Kidney epithelial cell (primary cell): Measurements from ENCODE around the gene UBLCP1. TPM values are rescaled to one million over a fixed set of nuclear protein-coding genes. Genes with fewer than 3 reads are reported as not detected.

Source experiments
- DNase-seq: peaks from one replicate; pipeline ENCODE4 v3.0.0-alpha.2; 2010; ENCODE audit warnings: low read depth
- H3K27me3 ChIP-seq: 2 replicates; pipeline ENCODE4 v1.6.0; 2011; ENCODE audit warnings: low read length; ENCODE audit not compliant: control insufficient read depth, insufficient read depth
- H3K36me3 ChIP-seq: 2 replicates; pipeline ENCODE4 v1.5.1; 2011; ENCODE audit warnings: low read length; ENCODE audit not compliant: control insufficient read depth, insufficient read depth
- H3K4me3 ChIP-seq: 2 replicates; pipeline ENCODE4 v1.5.1; 2011; ENCODE audit warnings: low read depth, mild to moderate bottlenecking, control low read depth, low read length
- total RNA-seq: library from RNA; depleted of rRNA; stranded (reverse); fragments of >200 nt; gene quantifications from 2 replicates; pipeline ENCODE4 v1.2.3, GENCODE V29; 2015
- TF ChIP-seq, protein P1 (sequence below): IDR thresholded peaks from 2 replicates; pipeline ENCODE4 v1.5.1; 2011; ENCODE audit warnings: mild to moderate bottlenecking, moderate library complexity, low read length, control low read depth, inconsistent platforms; ENCODE audit not compliant: insufficient read depth, poor library complexity, severe bottlenecking

The UBLCP1 gene
- total RNA-seq, 1 donor from 2014 or later: 46.0 TPM

- TF ChIP-seq, protein P1, sequence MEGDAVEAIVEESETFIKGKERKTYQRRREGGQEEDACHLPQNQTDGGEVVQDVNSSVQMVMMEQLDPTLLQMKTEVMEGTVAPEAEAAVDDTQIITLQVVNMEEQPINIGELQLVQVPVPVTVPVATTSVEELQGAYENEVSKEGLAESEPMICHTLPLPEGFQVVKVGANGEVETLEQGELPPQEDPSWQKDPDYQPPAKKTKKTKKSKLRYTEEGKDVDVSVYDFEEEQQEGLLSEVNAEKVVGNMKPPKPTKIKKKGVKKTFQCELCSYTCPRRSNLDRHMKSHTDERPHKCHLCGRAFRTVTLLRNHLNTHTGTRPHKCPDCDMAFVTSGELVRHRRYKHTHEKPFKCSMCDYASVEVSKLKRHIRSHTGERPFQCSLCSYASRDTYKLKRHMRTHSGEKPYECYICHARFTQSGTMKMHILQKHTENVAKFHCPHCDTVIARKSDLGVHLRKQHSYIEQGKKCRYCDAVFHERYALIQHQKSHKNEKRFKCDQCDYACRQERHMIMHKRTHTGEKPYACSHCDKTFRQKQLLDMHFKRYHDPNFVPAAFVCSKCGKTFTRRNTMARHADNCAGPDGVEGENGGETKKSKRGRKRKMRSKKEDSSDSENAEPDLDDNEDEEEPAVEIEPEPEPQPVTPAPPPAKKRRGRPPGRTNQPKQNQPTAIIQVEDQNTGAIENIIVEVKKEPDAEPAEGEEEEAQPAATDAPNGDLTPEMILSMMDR: no peak
- no peak for DNase-seq
- Histone ChIP-seq H3K36me3 (no peaks in the 10 kb centered on the region), H3K4me3 (peak overlapping the region; percentile 16), H3K27me3 (peaks cover 3% of the 10 kb centered on the region)
Observed at GRCh38 chr5:159311063-159311462, 48.0 kb downstream of the UBLCP1 start.

- TF ChIP-seq, protein P1: no peak
- DNase-seq: no peak
Observed at GRCh38 chr5:159313197-159313596, 50.1 kb downstream of the UBLCP1 start.

GRCh38 chr5:159316519-159317383 is 53.7 kb downstream of the UBLCP1 start:
- H3K36me3 ChIP-seq: no peaks in the 10 kb centered on the region
- TF ChIP-seq, protein P1: peak; percentile 76
- H3K4me3 ChIP-seq: no peak overlapping the region
- DNase-seq: no peak
- H3K27me3 ChIP-seq: no peaks in the 10 kb centered on the region

More at GRCh38 chr5:159313197-159313596, 50.1 kb downstream of the UBLCP1 start:
- Histone ChIP-seq H3K36me3 (no peaks in the 10 kb centered on the region), H3K27me3 (peaks cover 3% of the 10 kb centered on the region), H3K4me3 (no peak overlapping the region)

GRCh38 chr5:159317849-159318248 is 54.8 kb downstream of the UBLCP1 start:
- DNase-seq: no peak
- H3K4me3 ChIP-seq: no peak overlapping the region
- TF ChIP-seq, protein P1: no peak
- H3K27me3 ChIP-seq: no peaks in the 10 kb centered on the region
- no peaks in the 10 kb centered on the region for H3K36me3 ChIP-seq

- Histone ChIP-seq H3K27me3 (no peaks in the 10 kb centered on the region), H3K36me3 (no peaks in the 10 kb centered on the region), H3K4me3 (no peak overlapping the region)
- DNase-seq: no peak
- TF ChIP-seq, protein P1: no peak
Observed at GRCh38 chr5:159318448-159318847, 55.4 kb downstream of the UBLCP1 start.
